Keratinocyte (primary cell): Measurements from ENCODE around the gene TXNDC2. TPM values are rescaled to one million over a fixed set of nuclear protein-coding genes. Genes with fewer than 3 reads are reported as not detected.

Experiments
- DNase-seq: peaks from one replicate; pipeline ENCODE4 v3.0.0-alpha.2; 2011; ENCODE audit warnings: low read depth, missing footprints, low spot score
- FAIRE-seq: peaks from 2 replicates; lab custom pipeline; 2011; peaks lifted over from hg19 to GRCh38; lab: Jason Lieb, UNC
- H2AFZ ChIP-seq: 2 replicates; pipeline ENCODE4 v1.6.0; 2012; ENCODE audit warnings: low read length, control low read depth, inconsistent platforms; ENCODE audit not compliant: control insufficient read depth
- H3K27ac ChIP-seq: 2 replicates; pipeline ENCODE4 v1.5.1; 2011; ENCODE audit warnings: low read length; ENCODE audit not compliant: control insufficient read depth, insufficient read depth
- H3K27me3 ChIP-seq: 3 replicates; pipeline ENCODE4 v1.6.0; 2011; ENCODE audit warnings: low read length; ENCODE audit not compliant: control insufficient read depth, insufficient read depth; ENCODE audit errors: extremely low read depth
- H3K36me3 ChIP-seq, 2 experiments: 2 replicates in 1 of 2; 3 replicates in 1 of 2; pipeline ENCODE4 v1.5.1; 2011; ENCODE audit warnings: low read length in 2 of 2, mild to moderate bottlenecking in 1 of 2; ENCODE audit not compliant: control insufficient read depth in 2 of 2, insufficient read depth in 2 of 2; ENCODE audit errors: extremely low read depth in 1 of 2
- H3K4me1 ChIP-seq: 3 replicates; pipeline ENCODE4 v1.5.1; 2011; ENCODE audit warnings: low read length; ENCODE audit not compliant: control insufficient read depth, insufficient read depth; ENCODE audit errors: extremely low read depth
- H3K4me2 ChIP-seq: 3 replicates; pipeline ENCODE4 v1.6.0; 2011; ENCODE audit warnings: low read depth, low read length; ENCODE audit not compliant: control insufficient read depth, insufficient read depth; ENCODE audit errors: extremely low read depth
- H3K4me3 ChIP-seq, 3 experiments: fragments of 200-600 bp in 1 of 3; sonication (generic) in 1 of 3; 2 replicates in 2 of 3; 3 replicates in 1 of 3; pipeline ENCODE4 v1.5.1; 2011 to 2016; ENCODE audit warnings: low read length in 3 of 3, mild to moderate bottlenecking in 3 of 3, control low read depth in 2 of 3, inconsistent platforms in 1 of 3, low read depth in 1 of 3, mixed read lengths in 1 of 3, mixed run types in 1 of 3, moderate library complexity in 1 of 3; ENCODE audit not compliant: control insufficient read depth in 2 of 3, insufficient read depth in 2 of 3; ENCODE audit errors: extremely low read depth in 1 of 3
- H3K79me2 ChIP-seq: 2 replicates; pipeline ENCODE4 v1.6.0; 2012; ENCODE audit warnings: low read length; ENCODE audit not compliant: control insufficient read depth, insufficient read depth
- H3K9ac ChIP-seq: 3 replicates; pipeline ENCODE4 v1.6.0; 2011; ENCODE audit warnings: low read length; ENCODE audit not compliant: control insufficient read depth, insufficient read depth; ENCODE audit errors: extremely low read depth
- H3K9me1 ChIP-seq: 3 replicates; pipeline ENCODE4 v1.6.0; 2011; ENCODE audit warnings: low read length; ENCODE audit not compliant: control insufficient read depth, insufficient read depth; ENCODE audit errors: extremely low read depth
- H3K9me3 ChIP-seq: 2 replicates; pipeline ENCODE4 v1.5.1; 2012; ENCODE audit warnings: low read depth, low read length; ENCODE audit not compliant: control insufficient read depth
- H4K20me1 ChIP-seq: 3 replicates; pipeline ENCODE4 v1.6.0; 2011; ENCODE audit warnings: low read length; ENCODE audit not compliant: control insufficient read depth, insufficient read depth; ENCODE audit errors: extremely low read depth
- CTCF ChIP-seq, 3 experiments: IDR thresholded peaks in 1 of 3; conservative IDR thresholded peaks in 1 of 3; optimal IDR thresholded peaks in 1 of 3; 2 replicates in 2 of 3; 3 replicates in 1 of 3; pipeline versions ENCODE3 to v1.5.1; 2011; ENCODE audit warnings: low read length in 3 of 3, mild to moderate bottlenecking in 3 of 3, moderate library complexity in 2 of 3, control low read depth in 1 of 3, inconsistent platforms in 1 of 3; ENCODE audit not compliant: insufficient read depth in 2 of 3; ENCODE audit errors: extremely low read depth in 1 of 3
- EZH2 ChIP-seq: IDR thresholded peaks from one replicate; pipeline ENCODE4 v1.6.1; 2012; ENCODE audit warnings: inconsistent platforms, mild to moderate bottlenecking, low read length, moderate library complexity
- dilution Hi-C: fragments of 300-500 bp; cut with MboI; formaldehyde crosslinking; loops from one replicate; pipeline ENCODE4 v1.7.0; 2020; ENCODE audit warnings: low sequenced_read_pairs; ENCODE audit not compliant: extremely low pct_ligation_motif_present
- polyA plus RNA-seq, 5 experiments: library from polyadenylated mRNA; depleted of rRNA in 3 of 5; stranded (reverse) in 3 of 5; stranded (forward) in 1 of 5; unstranded in 1 of 5; fragments of >200 nt; gene quantifications; 1 replicate in 1 of 5; 2 replicates in 3 of 5; 3 replicates in 1 of 5; pipeline versions ENCODE4 v1.2.1 to v1.2.3, GENCODE V29; 2011 to 2012; ENCODE audit warnings: missing spikeins in 2 of 5, low read depth in 1 of 5, low replicate concordance in 1 of 5

TXNDC2 gene
- polyA plus RNA-seq, 1 donor (not counting 4 experiments of a cell fraction or from before 2014, with no cell fraction given): not detected

GRCh38 chr18:9839211-9839610 is 46.6 kb upstream of the TXNDC2 start:
- Histone ChIP-seq H3K9ac (no peak overlapping the region), H3K9me1 (no peaks in the 10 kb centered on the region), H3K27me3 (no peaks in the 10 kb centered on the region), H2AFZ (no peak overlapping the region), H3K4me2 (no peak overlapping the region), H4K20me1 (no peaks in the 10 kb centered on the region), H3K36me3 (peaks cover 0 to 6% of the 10 kb centered on the region in 2 experiments), H3K4me1 (peaks cover 42% of the 10 kb centered on the region), H3K27ac (no peak overlapping the region), H3K9me3 (no peaks in the 10 kb centered on the region), H3K4me3 (no peak overlapping the region), H3K79me2 (no peaks in the 10 kb centered on the region)
- DNase-seq (no peak), FAIRE-seq (no peak)
- TF ChIP-seq CTCF (optimal IDR thresholded peaks at IDR 0.05 in 1 of 3, IDR thresholded peaks at IDR 0.05 in 1 of 3, conservative IDR thresholded peaks at IDR 0.05 in 1 of 3; ENCODE audit: extremely low read depth in 1 of 3, insufficient read depth in 2 of 3, low read length in 3 of 3) (no peak), EZH2 (no peak)
- dilution Hi-C loops: no loop called here

DNA sequence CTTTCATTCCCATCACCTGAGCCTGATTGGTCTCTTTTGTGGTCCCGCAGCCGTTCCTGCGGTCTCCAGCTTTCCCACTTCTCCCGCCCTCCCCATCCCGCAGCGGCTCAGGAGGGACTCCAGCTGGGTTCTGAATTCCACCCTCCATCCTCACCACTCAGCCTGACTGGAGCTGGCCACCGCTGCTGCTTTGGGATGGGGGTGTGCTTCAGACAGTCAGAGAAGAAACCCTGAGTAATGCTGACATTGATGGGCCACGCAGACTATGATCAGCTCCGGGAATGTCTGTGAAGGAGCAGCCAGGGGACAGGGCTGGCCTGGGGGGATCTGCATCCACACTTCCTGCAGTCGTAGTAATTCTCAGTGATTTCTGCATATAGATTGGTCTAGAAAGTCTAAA is 45.9 kb upstream of the TXNDC2 start:
- H2AFZ ChIP-seq: no peak overlapping the region
- dilution Hi-C loops: no loop called here
- FAIRE-seq: no peak
- H3K4me3 ChIP-seq: no peak overlapping the region
- H3K79me2 ChIP-seq: no peaks in the 10 kb centered on the region
- TF ChIP-seq CTCF (optimal IDR thresholded peaks at IDR 0.05 in 1 of 3, IDR thresholded peaks at IDR 0.05 in 1 of 3, conservative IDR thresholded peaks at IDR 0.05 in 1 of 3; ENCODE audit: extremely low read depth in 1 of 3, insufficient read depth in 2 of 3, low read length in 3 of 3): no peak
- no peak for TF ChIP-seq EZH2
- H3K4me2 ChIP-seq: no peak overlapping the region
- no peaks in the 10 kb centered on the region for H3K27me3 ChIP-seq
- peaks cover 39% of the 10 kb centered on the region for H3K4me1 ChIP-seq
- H3K9me1 ChIP-seq: no peaks in the 10 kb centered on the region
- H4K20me1 ChIP-seq: no peaks in the 10 kb centered on the region
- no peak for DNase-seq
- no peak overlapping the region for H3K27ac ChIP-seq
- peaks cover 0 to 6% of the 10 kb centered on the region in 2 experiments for H3K36me3 ChIP-seq
- no peak overlapping the region for H3K9ac ChIP-seq
- no peaks in the 10 kb centered on the region for H3K9me3 ChIP-seq
